ENCODE measurements around the gene NYNRIN.

GRCh38 chr14:24407608-24408325, 9.0 kb downstream of the NYNRIN start:
- TF ChIP-seq CTCF (conservative IDR thresholded peaks at IDR 0.05; ENCODE audit: low read depth in 2 of 2) (no peak), EZH2 (IDR thresholded peaks at IDR 0.05; ENCODE audit: low read depth, unreplicated experiment) (no peak), EZH2phosphoT487 (IDR thresholded peaks at IDR 0.05; ENCODE audit: unreplicated experiment) (no peak), POLR2AphosphoS5 (IDR thresholded peaks at IDR 0.05; ENCODE audit: low read depth) (no peak), REST (IDR thresholded peaks at IDR 0.05; ENCODE audit: unreplicated experiment) (no peak), JUNB (IDR thresholded peaks at IDR 0.05; ENCODE audit: unreplicated experiment) (no peak), ZNF114 (CRISPR knock-in tag; IDR thresholded peaks at IDR 0.05) (no peak), CREB1 (CRISPR knock-in tag; IDR thresholded peaks at IDR 0.05; ENCODE audit: low read depth) (no peak), STAT1 (IDR thresholded peaks at IDR 0.05; ENCODE audit: unreplicated experiment) (no peak), ETS1 (IDR thresholded peaks at IDR 0.05) (no peak), NANOG (IDR thresholded peaks at IDR 0.05; ENCODE audit: borderline replicate concordance) (no peak), ZNF331 (CRISPR knock-in tag; IDR thresholded peaks at IDR 0.05; ENCODE audit: low read depth) (no peak), ZNF462 (CRISPR knock-in tag; IDR thresholded peaks at IDR 0.05) (no peak)

Data from GM23338 (cell line).